Hepatic stellate cell (primary cell): ENCODE results near the gene PSMD12.
"Not testable (repeated sequence)": the region's sequence is repeated elsewhere in the genome, so short reads cannot be mapped to it uniquely, and the experiment has no call there.

Experiments used
- DNase-seq: peaks from one replicate; pipeline ENCODE4 v3.0.0; 2011; ENCODE audit warnings: low spot score

PSMD12 gene

DNA sequence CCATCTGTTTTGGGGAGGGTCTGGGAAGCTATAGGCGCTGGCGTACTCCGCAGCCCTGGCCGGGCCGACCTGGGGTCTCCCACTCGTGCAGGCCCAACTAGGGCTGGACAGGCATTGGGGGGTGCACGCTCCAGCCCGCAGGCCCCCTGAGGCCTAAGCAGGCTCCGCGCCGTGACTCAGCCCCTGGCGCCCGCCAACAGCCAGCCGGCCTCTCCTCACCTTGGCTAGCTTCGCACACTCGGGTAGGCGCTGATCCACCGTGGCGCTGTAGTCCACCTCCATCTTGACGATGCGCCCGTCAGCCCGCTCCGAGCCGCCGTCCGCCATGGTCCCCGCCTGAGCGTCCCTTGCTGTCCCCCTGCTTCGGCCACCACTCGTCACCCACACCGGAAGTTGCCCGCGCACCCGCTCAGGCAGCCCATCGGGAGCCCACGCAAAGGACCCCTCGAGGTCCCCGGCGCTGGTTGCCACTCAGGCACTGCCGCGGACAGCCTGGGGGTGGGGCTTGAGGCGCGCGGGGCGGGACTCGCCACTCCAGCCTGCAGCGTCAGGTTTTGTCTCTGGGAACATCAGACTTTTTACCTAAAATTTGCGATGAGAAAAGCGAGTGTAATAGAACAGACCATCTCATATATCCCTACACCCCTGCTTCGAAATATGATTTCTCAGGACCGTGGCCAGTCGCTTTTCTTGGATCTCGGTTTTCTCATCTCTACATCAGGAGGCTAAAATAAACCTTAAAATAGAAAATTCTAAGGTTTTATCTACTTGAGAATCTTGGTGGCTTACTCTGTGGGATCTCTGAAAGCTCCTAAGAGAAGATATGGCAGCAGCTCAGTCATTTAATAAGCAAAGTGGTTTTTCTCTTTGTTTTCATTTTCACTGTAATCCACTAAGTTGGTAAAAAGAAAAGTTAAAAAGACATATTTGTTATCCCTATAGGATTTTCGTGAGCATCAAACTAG lies at the start of gene PSMD12:
TSS of gene PSMD12 (minus strand) at position 385 of the 965 bp plus-strand sequence. CDS start at position 327, 58 bp downstream.
- peak; percentile 94 for DNase-seq

DNA sequence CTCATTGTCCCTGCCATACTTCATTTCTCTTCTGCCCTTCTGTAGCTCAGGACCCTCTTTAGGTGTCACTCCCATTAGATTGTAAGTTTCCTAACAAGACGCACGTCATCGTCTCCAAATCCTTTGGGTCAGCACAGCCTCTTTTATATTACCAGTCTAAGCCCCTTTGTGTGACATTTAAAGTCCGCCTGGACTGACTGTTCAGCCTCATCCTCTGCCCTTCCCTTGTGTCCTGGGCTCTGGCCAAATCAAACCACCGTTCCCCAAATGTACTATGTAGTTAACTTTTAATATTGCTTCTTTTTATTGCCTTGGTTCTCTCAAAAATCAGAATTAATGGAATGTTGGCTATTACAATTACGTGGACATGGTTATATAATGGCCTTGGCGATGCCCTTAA lies 48.9 kb upstream of the PSMD12 start:
- no peak for DNase-seq

DNA sequence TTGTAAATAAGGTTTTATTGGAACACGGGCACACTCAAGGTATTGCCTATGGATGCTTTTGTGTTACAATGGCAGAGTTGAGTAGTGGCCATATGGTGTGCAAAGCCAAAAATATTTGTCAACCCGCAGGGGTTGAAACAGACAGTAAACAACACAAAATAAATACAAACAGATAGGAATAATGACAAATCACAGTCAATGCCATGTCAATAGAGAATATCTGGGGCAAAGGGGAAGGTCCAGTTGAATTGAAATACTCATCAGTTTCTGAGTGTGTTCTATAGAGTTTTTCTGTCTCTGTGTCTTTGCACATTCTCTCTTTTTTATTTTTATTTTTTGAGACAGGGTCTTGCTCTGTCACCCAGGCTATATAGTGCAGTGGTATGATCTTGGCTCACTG lies 48.2 kb upstream of the PSMD12 start:
- DNase-seq, result no peak

DNA sequence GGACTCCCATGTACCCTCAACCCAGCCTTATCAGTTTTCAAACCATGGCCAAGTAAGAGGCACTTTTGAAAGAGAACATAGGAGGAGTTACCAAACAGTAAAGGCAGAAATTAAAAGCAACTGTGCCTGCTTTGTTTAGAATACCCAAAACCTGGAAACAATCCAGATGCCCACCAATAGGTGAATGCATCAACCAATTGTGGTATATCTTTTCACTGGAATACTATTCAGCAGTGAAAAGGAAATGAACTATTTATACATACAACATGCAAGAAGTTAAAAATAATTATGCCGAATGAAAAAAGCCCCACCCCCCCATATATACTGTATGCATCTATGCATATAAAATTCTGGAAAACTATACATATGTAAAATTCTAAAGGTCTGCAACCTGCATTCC lies 47.8 kb upstream of the PSMD12 start:
- no peak for DNase-seq

DNA sequence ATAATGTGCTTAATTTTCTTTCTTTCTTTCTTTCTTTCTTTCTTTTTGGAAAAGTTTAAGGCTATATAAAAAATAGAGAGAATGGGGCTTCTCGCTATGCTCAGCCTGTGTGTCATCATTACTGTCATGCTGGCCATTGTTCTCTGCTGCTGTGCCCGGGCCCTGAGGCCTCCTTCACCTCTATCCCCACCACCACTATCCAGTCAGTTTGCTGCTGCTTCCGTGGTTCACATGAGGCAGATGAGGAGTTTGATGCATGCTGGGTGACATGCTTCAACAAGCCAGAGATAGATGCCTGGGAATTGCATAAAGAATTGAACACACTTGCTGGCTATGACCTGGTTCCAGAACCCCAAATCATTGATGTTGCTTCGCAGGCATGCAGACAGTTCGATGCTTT lies 47.0 kb upstream of the PSMD12 start:
- DNase-seq, result no peak

DNA sequence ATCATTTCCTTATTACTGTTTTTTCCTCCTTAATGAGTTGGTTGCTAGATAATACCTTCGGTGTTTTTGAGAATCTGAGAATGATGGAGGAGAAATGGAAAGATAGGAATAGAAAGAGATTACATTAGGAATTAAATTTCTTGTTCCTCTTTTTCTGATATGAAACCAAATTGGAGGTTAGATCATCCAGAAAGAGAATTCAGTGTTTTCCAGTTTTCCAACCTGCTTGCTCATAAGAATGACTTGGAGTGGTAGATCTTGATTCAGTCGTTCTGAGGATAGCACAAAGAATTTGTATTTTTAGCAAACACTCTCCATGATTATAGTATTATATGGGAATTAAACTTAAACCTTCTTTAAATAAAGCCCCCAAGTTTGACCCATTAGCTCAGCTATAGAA lies 46.6 kb upstream of the PSMD12 start:
- DNase-seq, result no peak

DNA sequence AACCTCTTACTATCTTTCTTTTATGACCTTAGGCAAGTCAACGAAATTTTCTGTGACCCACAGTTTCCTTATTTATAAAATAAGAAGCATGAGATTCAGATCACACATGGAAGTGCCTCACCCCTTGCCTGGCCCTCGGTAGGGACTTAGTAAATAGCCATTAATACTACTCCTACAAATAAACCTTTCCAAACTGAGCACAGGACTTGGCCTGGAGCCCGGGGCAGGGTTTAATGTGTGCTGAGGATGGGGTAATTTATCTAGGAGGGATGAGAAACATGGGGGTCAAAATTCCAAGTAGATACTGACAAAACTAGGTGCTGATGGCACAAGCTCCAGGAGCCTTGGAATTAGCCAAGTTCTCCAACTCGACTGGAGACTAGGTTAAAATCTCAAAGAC lies 45.7 kb upstream of the PSMD12 start:
- no peak for DNase-seq

DNA sequence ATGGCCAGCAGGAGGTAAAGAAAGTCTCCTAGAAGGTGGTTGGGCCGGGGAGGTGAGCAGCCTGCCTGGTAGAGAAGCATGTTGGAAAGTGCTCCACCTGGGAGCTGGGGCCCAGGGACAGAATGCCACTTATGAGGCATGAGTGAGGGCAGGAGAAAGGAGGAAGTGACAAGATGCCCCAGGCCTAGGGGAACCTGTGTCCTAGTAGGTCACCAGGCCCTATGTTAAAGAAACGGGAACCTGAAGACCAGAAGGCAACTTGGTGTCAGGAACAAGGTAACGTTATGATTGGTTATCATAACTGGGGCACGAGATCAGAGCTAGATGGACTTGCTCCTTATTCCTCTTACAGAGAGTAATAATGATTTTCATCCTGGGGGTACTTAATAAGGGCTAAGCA lies 45.0 kb upstream of the PSMD12 start:
- no peak for DNase-seq

DNA sequence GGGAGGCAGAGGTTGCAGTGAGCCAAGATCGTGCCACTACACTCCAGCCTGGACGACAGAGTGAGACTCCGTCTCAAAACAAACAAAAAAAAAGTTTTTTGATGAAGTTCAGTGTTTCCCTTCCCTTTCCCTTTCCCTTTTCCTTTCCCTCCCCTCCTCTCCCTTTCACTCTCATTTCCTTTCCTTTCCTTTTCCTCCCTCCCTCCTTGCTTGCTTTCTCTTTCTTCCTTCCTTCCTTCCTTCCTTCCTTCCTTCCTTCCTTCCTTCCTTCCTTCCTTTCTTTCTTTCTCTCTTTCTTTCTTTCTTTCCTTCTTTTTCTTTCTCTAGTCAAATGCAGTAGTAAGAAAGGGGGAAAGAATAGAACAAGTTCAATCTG lies 42.1 kb upstream of the PSMD12 start:
- DNase-seq, result not testable (repeated sequence)

DNA sequence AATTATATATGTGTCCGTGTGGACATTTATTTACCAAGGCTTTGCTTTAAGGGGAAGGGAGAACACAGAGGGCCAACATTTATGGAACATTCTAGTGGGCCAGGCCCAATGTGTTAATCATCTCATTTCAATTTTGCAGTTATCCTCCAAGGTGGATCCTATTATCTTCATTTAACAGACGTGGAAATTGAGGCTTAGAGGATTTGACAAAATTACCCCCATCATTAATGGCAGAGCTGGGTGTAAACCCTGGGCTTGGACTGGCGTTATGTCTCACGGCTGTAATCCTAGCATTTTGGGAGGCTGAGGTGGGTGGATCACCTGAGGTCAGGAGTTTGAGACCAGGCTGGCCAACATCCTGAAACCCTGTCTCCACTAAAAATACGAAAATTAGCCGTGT lies 37.1 kb upstream of the PSMD12 start:
- DNase-seq, result no peak

DNA sequence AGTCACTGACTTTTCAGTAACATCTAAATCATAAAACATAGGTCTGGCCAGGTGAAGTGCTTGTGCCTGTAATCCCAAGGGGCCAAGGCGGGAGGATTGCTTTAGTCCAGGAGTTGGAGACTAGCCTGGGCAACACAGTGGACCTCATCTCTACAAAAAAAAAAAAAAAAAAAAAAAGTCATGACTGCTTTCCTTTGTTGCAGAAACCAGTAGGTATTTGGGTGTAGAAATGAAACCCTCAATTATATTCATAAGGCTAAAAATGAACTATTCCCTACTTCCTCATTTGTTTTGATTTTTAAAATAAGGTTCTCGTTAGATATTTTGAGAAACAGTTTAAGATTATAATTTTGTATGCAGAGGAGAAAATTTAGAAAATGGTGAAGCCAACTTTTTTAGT lies 36.7 kb upstream of the PSMD12 start:
- no peak for DNase-seq

DNA sequence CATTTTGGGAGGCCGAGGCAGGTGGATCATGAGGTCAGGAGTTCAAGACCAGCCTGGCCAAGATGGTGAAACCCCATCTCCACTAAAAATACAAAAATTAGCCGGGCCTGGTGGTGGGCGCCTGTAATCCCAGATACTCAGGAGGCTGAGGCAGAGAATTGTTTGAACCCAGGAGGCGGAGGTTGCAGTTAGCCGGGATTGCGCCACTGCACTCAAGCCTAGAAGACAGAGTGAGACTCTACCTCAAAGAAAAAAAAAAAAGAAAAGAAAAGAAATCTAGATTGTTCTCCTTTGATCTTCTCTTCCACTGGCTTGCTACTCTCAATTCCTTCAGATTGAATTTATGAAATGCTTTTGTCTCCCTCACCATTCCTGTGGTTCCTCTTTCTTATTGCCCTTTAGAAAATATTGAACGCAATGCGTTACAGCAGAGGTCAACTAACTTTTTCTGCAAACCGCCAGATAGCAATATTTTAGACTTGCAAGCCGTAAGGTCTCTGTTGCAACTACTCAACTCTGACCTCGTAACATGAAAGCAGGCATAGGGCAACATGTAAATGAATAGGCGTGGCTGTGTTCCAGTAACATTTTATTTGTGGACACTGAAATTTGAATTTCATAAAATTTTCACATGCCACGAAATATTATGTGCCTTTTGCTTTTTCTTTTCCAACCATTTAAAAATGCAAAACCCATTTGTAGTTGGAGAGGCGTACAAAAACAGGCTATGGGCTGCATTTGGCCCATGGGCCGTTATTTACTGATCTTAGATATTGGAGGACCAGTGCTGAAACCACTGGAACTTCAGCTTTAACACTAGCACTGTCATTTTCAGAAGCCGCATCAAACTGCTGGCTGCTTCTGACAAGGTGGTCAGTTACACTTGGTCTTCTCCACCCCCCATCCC lies 35.5 kb upstream of the PSMD12 start:
- DNase-seq, result no peak

DNA sequence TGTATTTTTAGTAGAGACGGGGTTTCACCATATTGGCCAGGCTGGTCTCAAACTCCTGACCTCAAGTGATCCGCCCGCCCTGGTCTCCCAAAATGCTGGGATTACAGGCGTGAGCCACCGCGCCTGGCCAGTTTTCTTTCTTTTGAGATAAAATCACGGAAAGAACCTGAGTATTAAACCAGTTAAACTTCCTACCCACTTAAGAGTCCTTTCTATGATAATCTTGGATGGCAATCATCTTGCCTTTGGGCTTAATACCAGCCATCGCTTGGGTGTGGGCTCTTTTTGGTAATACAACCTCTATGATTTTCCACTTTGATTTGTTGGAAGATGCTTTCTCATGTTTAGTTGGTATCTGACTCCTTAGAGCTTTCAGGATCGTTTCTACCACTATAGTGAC lies 34.7 kb upstream of the PSMD12 start:
- DNase-seq, result no peak

DNA sequence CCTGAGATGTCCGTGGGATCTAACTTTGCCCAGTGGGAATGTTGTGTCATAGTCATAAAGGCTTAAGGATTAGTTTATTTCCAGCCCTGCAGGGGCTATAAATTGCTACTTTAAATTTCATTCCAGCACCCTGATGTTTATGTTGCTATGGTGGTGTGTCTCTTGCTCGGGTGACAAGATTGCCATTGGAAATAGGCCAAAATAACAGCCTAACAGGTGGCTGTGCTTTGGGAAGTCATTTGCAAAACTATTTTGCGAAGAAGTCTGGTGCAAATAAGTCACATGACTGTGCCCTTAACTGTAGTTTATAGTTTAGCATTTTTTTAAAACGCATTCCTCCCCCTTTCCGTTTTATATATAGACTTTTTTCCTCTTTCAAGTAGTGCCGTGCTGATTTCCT lies 33.8 kb upstream of the PSMD12 start:
- no peak for DNase-seq

DNA sequence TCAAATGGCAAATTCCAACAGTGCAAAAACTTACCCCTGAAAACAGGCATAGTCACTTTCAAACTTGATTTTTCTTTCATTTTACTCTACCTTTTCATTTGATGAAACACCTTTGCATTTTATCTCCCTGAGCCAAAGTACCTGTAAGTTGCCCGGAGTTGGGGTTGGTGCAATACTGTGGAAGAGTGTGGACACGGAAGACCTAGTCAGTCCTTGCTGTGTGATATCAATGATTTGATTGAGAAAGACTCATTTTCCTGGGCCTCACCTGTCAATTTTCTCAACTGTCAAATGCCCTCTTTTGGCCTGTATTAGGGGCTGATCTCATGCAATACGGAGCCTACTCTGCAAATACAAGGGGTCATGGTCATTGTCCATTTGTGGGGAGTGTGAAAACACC lies 33.3 kb upstream of the PSMD12 start:
- DNase-seq, result no peak

DNA sequence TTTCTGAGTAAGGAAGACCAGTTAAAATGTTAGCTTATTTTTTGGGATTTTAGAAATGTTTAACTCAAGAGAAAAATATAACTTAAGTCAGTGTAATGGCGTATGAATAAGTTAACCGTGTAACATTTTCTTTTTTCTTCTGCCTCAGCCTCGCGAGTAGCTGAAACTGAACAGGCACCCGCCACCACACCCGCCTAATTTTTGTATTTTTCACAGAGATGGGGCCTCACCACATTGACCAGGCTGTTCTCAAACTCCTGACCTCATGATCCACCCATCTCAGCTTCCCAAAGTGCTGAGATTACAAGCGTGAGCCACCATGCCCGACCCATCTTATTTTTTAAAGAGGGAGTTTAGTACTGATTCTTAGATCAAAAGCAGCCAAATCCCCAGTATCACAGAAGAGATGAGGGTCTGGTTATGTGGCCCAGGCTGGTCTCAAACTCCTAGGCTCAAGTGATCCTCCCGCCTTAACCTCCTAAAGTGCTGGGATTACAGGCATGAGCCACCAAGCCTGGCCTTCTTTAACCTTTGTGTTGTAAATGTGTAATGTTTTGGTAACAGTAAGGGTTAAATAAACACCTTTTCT lies 27.5 kb upstream of the PSMD12 start:
- no peak for DNase-seq

DNA sequence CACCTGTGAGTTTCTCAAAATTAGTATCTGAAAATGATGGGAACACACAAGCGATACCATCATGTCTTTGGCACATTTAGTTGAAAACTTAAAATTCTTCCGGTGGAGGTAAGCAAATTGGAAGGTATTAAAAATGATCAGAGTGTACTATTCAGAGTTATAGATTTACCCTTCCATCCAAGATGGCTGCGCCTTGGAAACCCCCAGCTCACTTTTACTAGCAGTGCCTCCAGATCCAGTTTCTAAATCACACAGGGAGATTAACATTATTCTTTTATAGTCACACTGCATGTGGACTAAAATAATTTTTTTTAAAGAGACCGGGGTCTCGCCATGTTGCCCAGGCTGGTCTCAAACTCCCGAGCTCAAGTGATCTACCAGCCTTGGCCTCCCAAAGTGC lies 25.7 kb upstream of the PSMD12 start:
- no peak for DNase-seq

DNA sequence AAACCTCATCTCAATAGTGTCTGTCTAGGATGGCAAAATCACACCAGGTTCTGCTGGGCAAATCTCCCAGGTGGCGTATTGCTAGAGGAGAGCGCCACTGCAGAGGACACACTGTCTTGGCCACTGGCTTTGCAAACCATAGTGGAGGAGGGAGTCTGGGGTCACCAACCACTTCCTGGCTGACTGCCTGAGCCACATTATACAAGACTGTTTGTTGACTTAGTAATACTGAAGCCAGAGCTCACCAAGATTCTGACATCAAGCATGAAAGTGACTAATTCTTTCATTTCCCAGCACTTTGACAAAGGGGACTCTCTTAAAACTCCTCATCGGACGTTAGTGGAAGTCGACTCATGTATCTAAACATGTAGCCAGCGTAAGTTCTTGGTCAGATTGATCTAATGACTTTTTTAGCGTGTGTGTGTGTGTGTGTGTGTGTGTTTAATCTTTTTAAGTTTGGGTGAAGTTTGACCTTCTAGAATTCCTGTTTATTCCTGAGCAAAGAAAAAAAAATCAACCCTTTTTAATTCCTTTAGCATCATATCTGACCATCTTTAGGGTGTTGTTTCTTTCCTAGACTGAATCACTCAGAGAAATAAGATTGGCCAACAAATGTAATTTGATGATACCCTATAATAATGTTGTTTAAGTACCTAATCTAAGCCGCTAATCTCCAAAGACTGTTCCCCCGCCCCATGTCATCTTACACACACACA lies 24.4 kb upstream of the PSMD12 start:
- DNase-seq, result peak; percentile 81

DNA sequence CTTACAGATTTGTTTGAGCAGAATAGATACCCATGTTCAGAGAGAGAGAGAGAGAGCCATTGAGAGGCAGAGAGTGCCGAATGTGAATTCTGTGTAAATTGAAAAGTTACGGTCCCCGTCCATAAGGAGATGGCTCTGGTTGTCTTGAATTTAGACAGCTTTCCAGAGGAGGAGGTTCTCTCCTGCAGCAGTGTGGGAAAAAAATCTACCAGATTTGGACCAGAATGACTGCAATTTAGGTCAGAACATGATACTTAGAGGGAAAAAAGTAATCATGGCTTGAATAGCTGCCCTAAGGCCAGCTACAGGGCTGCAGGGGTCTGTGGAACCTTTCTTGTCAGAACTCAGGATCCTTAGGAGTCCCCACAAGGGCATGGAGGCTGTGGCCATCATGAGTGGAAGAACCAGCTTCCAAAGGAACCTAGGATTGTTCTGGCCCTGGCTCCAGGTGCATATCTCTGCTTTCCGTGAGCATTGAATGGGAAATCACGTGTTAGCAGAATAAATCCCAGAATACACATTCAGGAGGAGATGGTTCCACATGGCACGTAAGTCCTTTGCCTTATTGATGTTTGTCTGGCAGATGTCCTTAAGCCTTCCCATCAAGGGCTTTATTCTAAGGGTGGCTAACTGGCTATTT lies 23.7 kb upstream of the PSMD12 start:
- DNase-seq, result no peak

DNA sequence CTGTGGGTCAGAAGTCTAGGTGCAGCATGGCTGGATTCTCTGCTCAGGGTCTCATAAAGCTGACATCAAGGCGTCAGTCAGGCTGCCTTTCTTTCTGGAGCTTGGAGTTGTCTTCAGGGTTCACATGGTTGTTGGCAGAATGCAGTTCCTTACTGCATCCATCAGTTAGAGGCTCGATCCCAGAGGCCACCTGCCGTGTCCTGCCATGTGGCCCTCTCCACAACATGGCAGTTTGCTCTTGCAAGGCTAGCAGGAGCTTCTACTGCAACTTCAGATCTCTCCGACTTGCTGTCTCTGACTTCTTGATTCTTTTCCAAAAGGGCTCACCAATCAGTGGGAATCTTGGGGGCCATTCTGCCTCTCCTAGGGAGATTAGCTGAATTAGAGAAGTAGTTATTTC lies 22.6 kb upstream of the PSMD12 start:
- DNase-seq, result no peak

DNA sequence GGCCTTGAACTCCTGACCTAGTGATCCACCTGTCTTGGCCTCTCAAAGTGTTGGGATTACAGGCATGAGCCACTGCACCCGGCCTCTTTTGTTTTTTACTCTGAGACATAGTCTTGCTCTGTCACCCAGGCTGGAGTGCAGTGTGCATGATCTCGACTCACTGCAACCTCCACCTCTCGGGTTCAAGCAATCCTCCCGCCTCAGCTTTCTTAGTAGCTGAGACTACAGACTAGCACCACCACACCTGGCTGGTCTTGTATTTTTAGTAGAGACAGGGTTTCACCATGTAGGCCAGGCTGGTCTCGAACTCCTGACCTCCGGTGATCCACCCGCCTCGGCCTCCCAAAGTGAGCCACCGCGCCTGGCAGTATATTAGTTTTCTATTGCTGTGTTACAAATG lies 22.2 kb upstream of the PSMD12 start:
- not testable (repeated sequence) for DNase-seq
